B cell (primary cell): ENCODE data around the gene SLC43A3. TPM values are rescaled to one million over a fixed set of nuclear protein-coding genes. Genes with fewer than 3 reads are reported as not detected.

Source experiments
- ATAC-seq: fragments of 200-7000 bp; cut with Tn5 transposase; one replicate; pipeline ENCODE4 v1.10.0; 2021; ENCODE audit warnings: low read depth, mild to moderate bottlenecking, moderate number of reproducible peaks, moderate library complexity
- CTCF ChIA-PET: fragments of 350-600 bp; sonication (Branson Sonifier 250); formaldehyde crosslinking; loops from one replicate; lab custom pipeline; 2021; ENCODE audit warnings: antibody characterized with exemption, inconsistent platforms; lab: Charles Lee
- POLR2A ChIA-PET: fragments of 350-600 bp; sonication (Branson Sonifier 250); formaldehyde crosslinking; loops from one replicate; lab custom pipeline; 2021; ENCODE audit warnings: antibody characterized with exemption; lab: Charles Lee
- DNase-seq: peaks from one replicate; pipeline ENCODE4 v3.0.0; 2013
- H2AFZ ChIP-seq: 2 replicates; pipeline ENCODE4 v1.6.1; 2012; ENCODE audit warnings: mild to moderate bottlenecking, low read depth, low read length; ENCODE audit not compliant: insufficient read depth, poor library complexity, severe bottlenecking
- H3K27ac ChIP-seq, 2 donors: 1 replicate in 1 of 2; 2 replicates in 1 of 2; pipeline ENCODE4 v1.5.1; 2012 to 2013; ENCODE audit warnings: low read length in 2 of 2, mild to moderate bottlenecking in 2 of 2, moderate library complexity in 1 of 2
- H3K27me3 ChIP-seq, 4 experiments: fragments of 200-600 bp in 1 of 4; sonication (generic) in 1 of 4; replicated peaks in 1 of 4; 1 replicate in 2 of 4; 2 replicates in 2 of 4; pipeline versions ENCODE4 v1.6.1 to v1.7.0; 2013 to 2016; ENCODE audit warnings: low read length in 3 of 4, mild to moderate bottlenecking in 2 of 4, mixed read lengths in 1 of 4, moderate library complexity in 1 of 4; ENCODE audit not compliant: insufficient read depth in 4 of 4, control insufficient read depth in 3 of 4; ENCODE audit errors: control extremely low read depth in 1 of 4
- H3K36me3 ChIP-seq, 2 experiments: replicated peaks in 1 of 2; 1 replicate in 1 of 2; 2 replicates in 1 of 2; pipeline versions ENCODE4 v1.6.1 to v1.7.1; 2013; ENCODE audit warnings: low read length in 1 of 2; ENCODE audit not compliant: insufficient read depth in 2 of 2, control insufficient read depth in 1 of 2; ENCODE audit errors: control extremely low read depth in 1 of 2, extremely low read depth in 1 of 2
- H3K4me1 ChIP-seq, 2 donors: fragments of 200-600 bp in 1 of 2; sonication (generic) in 1 of 2; 1 replicate in 1 of 2; 2 replicates in 1 of 2; pipeline versions ENCODE4 v1.5.1 to v1.6.1; 2013 to 2017; ENCODE audit warnings: low read length in 2 of 2; ENCODE audit not compliant: control insufficient read depth in 2 of 2, insufficient read depth in 2 of 2
- H3K4me2 ChIP-seq: replicated peaks from 2 replicates; pipeline ENCODE3; 2012; ENCODE audit warnings: mild to moderate bottlenecking, low read depth, low read length; ENCODE audit not compliant: poor library complexity, severe bottlenecking
- H3K4me3 ChIP-seq, 5 experiments: fragments of 200-600 bp in 1 of 5; sonication (generic) in 1 of 5; 1 replicate in 3 of 5; 2 replicates in 2 of 5; pipeline versions ENCODE4 v1.5.1 to v1.7.0; 2011 to 2016; ENCODE audit warnings: low read length in 4 of 5, mild to moderate bottlenecking in 4 of 5, low read depth in 2 of 5, control low read depth in 1 of 5, moderate library complexity in 1 of 5; ENCODE audit not compliant: insufficient read depth in 1 of 5; ENCODE audit errors: control extremely low read depth in 1 of 5, extremely low read depth in 1 of 5
- H3K79me2 ChIP-seq: fragments of 200-600 bp; sonication (generic); one replicate; pipeline ENCODE4 v1.6.0; 2016; ENCODE audit warnings: low read length; ENCODE audit not compliant: control insufficient read depth, insufficient read depth
- H3K9ac ChIP-seq: fragments of 200-600 bp; sonication (generic); 2 replicates; pipeline ENCODE4 v1.6.1; 2017; ENCODE audit warnings: mild to moderate bottlenecking, low read length, moderate library complexity
- H3K9me3 ChIP-seq, 3 donors: one replicate each; pipeline versions ENCODE4 v1.6.1 to v1.7.1; 2013; ENCODE audit warnings: low read length in 2 of 3; ENCODE audit not compliant: control insufficient read depth in 2 of 3, insufficient read depth in 1 of 3; ENCODE audit errors: control extremely low read depth in 1 of 3
- H4K20me1 ChIP-seq: 2 replicates; pipeline ENCODE4 v1.6.0; 2012; ENCODE audit warnings: mild to moderate bottlenecking, low read length; ENCODE audit not compliant: insufficient read depth, control insufficient read depth, poor library complexity, severe bottlenecking
- H3K27ac Mint-ChIP-seq: one replicate; pipeline ENCODE4 v1.8.0; 2021; ENCODE audit warnings: mixed read lengths
- H3K27me3 Mint-ChIP-seq: one replicate; pipeline ENCODE4 v1.8.0; 2021; ENCODE audit warnings: mixed read lengths
- H3K4me1 Mint-ChIP-seq: one replicate; pipeline ENCODE4 v1.8.0; 2021; ENCODE audit warnings: mixed read lengths
- H3K4me3 Mint-ChIP-seq: one replicate; pipeline ENCODE4 v1.8.0; 2021; ENCODE audit warnings: mixed read lengths
- H3K9me3 Mint-ChIP-seq: one replicate; pipeline ENCODE4 v1.8.0; 2022; ENCODE audit warnings: mixed read lengths; ENCODE audit not compliant: insufficient read depth
- CTCF ChIP-seq: fragments of 200-600 bp; IDR thresholded peaks from one replicate; pipeline ENCODE4 v1.8.0; 2022; ENCODE audit warnings: antibody characterized with exemption, mild to moderate bottlenecking
- EZH2 ChIP-seq: IDR thresholded peaks from 2 replicates; pipeline ENCODE4 v1.6.1; 2012; ENCODE audit warnings: borderline replicate concordance, low read depth, mild to moderate bottlenecking, moderate library complexity, low read length; ENCODE audit not compliant: insufficient read depth, poor library complexity, severe bottlenecking
- WGBS: methylation state at CpG from one replicate; pipeline ENCODE4 v1.1.5; 2013; ENCODE audit warnings: missing lambda C conversion rate; ENCODE audit not compliant: insufficient coverage; 5-methylcytosine and 5-hydroxymethylcytosine counted together
- intact Hi-C: fragments of 100-400 bp; cut with micrococcal nuclease; formaldehyde crosslinking; loops from one replicate; pipeline ENCODE4 v1.10.0; 2022
- polyA plus RNA-seq: library from polyadenylated mRNA; depleted of rRNA; stranded (reverse); fragments of >200 nt; gene quantifications from 2 replicates; pipeline ENCODE4 v1.2.3, GENCODE V29; 2012
- total RNA-seq, 2 donors: library from RNA; stranded (reverse); fragments of 120-200 nt in 1 of 2; gene quantifications; 1 replicate in 1 of 2; 2 replicates in 1 of 2; pipeline versions ENCODE4 v1.2.3 to v1.2.4, GENCODE V29; 2013 to 2022

The SLC43A3 gene
- total and polyA plus RNA-seq, 2 donors (not counting 1 experiment from before 2014, with no cell fraction given): 7.6 to 20.9 TPM

- peaks cover 4% of the 10 kb centered on the region for H3K79me2 ChIP-seq
- intact Hi-C loops: no loop called here
- no peaks in the 10 kb centered on the region for H4K20me1 ChIP-seq
- H3K27me3 Mint-ChIP-seq: no peaks in the 10 kb centered on the region
- no peaks in the 10 kb centered on the region for H3K4me1 ChIP-seq
- no peak overlapping the region for H2AFZ ChIP-seq
- H3K9me3 ChIP-seq: no peaks in the 10 kb centered on the region
- H3K9me3 Mint-ChIP-seq: no peaks in the 10 kb centered on the region
- no peaks in the 10 kb centered on the region for H3K27me3 ChIP-seq
- H3K9ac ChIP-seq: no peak overlapping the region
- H3K4me2 ChIP-seq: no peak overlapping the region
- DNase-seq (no peak), ATAC-seq (no peak)
- ChIA-PET POLR2A (no interaction called here), CTCF (no interaction called here)
- H3K4me3 Mint-ChIP-seq: no peak overlapping the region
- no peak overlapping the region for H3K27ac ChIP-seq
- peaks cover 0 to 29% of the 10 kb centered on the region in 2 experiments for H3K36me3 ChIP-seq
- TF ChIP-seq EZH2 (no peak), CTCF (no peak)
- no peak overlapping the region for H3K27ac Mint-ChIP-seq
- H3K4me1 Mint-ChIP-seq: no peaks in the 10 kb centered on the region
- 85% methylated on average over 4 of the region's 4 CpGs for WGBS
- H3K4me3 ChIP-seq: no peak overlapping the region
Measured at GRCh38 chr11:57417056-57417455, 9.9 kb downstream of the SLC43A3 start.

- Histone ChIP-seq H3K9me3 (no peaks in the 10 kb centered on the region), H3K4me2 (no peak overlapping the region), H3K79me2 (peaks cover 4% of the 10 kb centered on the region), H3K27me3 (no peaks in the 10 kb centered on the region), H3K27ac (no peak overlapping the region), H4K20me1 (no peaks in the 10 kb centered on the region), H3K36me3 (peaks cover 0 to 29% of the 10 kb centered on the region in 2 experiments), H3K4me3 (no peak overlapping the region), H3K9ac (no peak overlapping the region), H2AFZ (no peak overlapping the region), H3K4me1 (no peaks in the 10 kb centered on the region)
- DNase-seq (no peak), ATAC-seq (no peak)
- 100% methylated on average over 1 of the region's 3 CpGs for WGBS
- Mint-ChIP-seq H3K4me1 (no peaks in the 10 kb centered on the region), H3K27ac (no peak overlapping the region), H3K4me3 (no peak overlapping the region), H3K9me3 (no peaks in the 10 kb centered on the region), H3K27me3 (no peaks in the 10 kb centered on the region)
- no peak for TF ChIP-seq EZH2
- CTCF ChIA-PET: interaction anchor here (1.6 kb wide), 1 partner anchor 77 kb away, joined by 4 read pairs; no protein-coding TSS in a partner anchor
- POLR2A ChIA-PET: no interaction called here
- intact Hi-C loops: no loop called here
Measured at GRCh38 chr11:57416436-57416835, 10.5 kb downstream of the SLC43A3 start.
